Islet of Langerhans (tissue), 1 donor: Measurements from ENCODE around the gene BUD23.

ENCODE experiments used
- FAIRE-seq: peaks from one replicate; lab custom pipeline; 2011; peaks lifted over from hg19 to GRCh38; lab: Jason Lieb, UNC

BUD23 gene

GRCh38 chr7:73742753-73743641, 59.6 kb downstream of the BUD23 start:
- FAIRE-seq: no peak

- no peak for FAIRE-seq
These were observed 63.0 kb downstream of the BUD23 start for GRCh38 chr7:73746378-73746777.
